BLaER1 treated with 17β-estradiol and CSF1 and Interleukin-3, amounts not matched to agents 10 nM and 100 nM (cell line): ENCODE measurements around the gene MYLIP.
A peak's percentile ranks its signal among the peaks of the same experiment; 100 is the strongest.

Experiments
- H3K27ac ChIP-seq, 11 experiments: shearing (Covaris generic); formaldehyde crosslinking; 2 replicates each; pipeline ENCODE4 v1.8.1; 2022
- H3K27me3 ChIP-seq, 11 experiments: shearing (Covaris generic); formaldehyde crosslinking; 2 replicates each; pipeline ENCODE4 v1.8.1; 2022
- H3K36me3 ChIP-seq, 11 experiments: shearing (Covaris generic); formaldehyde crosslinking; 2 replicates each; pipeline ENCODE4 v1.8.1; 2022
- H3K4me1 ChIP-seq, 10 experiments: shearing (Covaris generic); formaldehyde crosslinking; 2 replicates each; pipeline ENCODE4 v1.8.1; 2022
- H3K4me2 ChIP-seq, 11 experiments: shearing (Covaris generic); formaldehyde crosslinking; 2 replicates each; pipeline ENCODE4 v1.8.1; 2022
- H3K4me3 ChIP-seq, 10 experiments: shearing (Covaris generic); formaldehyde crosslinking; 2 replicates each; pipeline ENCODE4 v1.8.1; 2022
- H3K9ac ChIP-seq, 11 experiments: shearing (Covaris generic); formaldehyde crosslinking; 2 replicates each; pipeline ENCODE4 v1.8.1; 2022
- H3K9me3 ChIP-seq, 11 experiments: shearing (Covaris generic); formaldehyde crosslinking; replicated peaks in 1 of 11; 2 replicates each; pipeline ENCODE4 v1.8.1; 2022
- H4K20me1 ChIP-seq, 11 experiments: shearing (Covaris generic); formaldehyde crosslinking; 2 replicates each; pipeline ENCODE4 v1.8.1; 2022
- Cebpa-rat ChIP-seq, 11 experiments: shearing (Covaris generic); IDR thresholded peaks; 2 replicates each; pipeline ENCODE4 v1.8.1; 2022

MYLIP gene

GRCh38 chr6:16178351-16178750 is 49.5 kb downstream of the MYLIP start:
- Histone ChIP-seq H3K9ac (no peak overlapping the region), H3K36me3 (no peaks in the 10 kb centered on the region), H3K4me3 (no peak overlapping the region), H3K27ac (no peak overlapping the region), H3K27me3 (no peaks in the 10 kb centered on the region), H3K4me2 (no peak overlapping the region), H3K9me3 (peaks cover 0 to 31% (median 18%) of the 10 kb centered on the region in 11 experiments; a peak in 20 of 22 replicates), H3K4me1 (peaks cover 7 to 39% (median 31%) of the 10 kb centered on the region in 10 experiments), H4K20me1 (no peaks in the 10 kb centered on the region)
- no peak for TF ChIP-seq Cebpa-rat (IDR thresholded peaks at IDR 0.05)

DNA sequence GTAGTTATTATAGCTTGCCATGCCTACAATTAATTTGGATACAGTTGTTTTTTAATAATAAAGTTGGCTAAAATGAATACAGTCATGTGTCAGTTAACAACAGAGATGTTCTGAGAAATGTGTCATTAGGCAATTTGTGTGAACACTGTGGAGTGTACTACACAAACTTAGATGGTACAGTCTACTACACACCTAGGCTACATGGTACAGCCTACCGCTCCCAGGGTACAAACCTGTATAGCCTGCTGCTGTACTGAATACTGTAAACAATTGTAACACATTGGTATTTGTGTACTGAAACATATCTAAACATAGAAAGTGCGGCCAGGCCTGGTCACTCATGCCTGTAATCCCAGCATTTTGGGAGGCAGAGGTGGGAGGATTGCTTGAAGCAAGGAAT is 50.2 kb downstream of the MYLIP start:
- no peaks in the 10 kb centered on the region for H4K20me1 ChIP-seq
- H3K4me3 ChIP-seq: no peak overlapping the region
- H3K9me3 ChIP-seq: peaks cover 0 to 31% (median 18%) of the 10 kb centered on the region in 11 experiments; a peak in 20 of 22 replicates
- H3K36me3 ChIP-seq: no peaks in the 10 kb centered on the region
- H3K4me1 ChIP-seq: peaks cover 7 to 34% (median 24%) of the 10 kb centered on the region in 10 experiments
- no peak overlapping the region for H3K9ac ChIP-seq
- no peaks in the 10 kb centered on the region for H3K27me3 ChIP-seq
- no peak for TF ChIP-seq Cebpa-rat (IDR thresholded peaks at IDR 0.05)
- H3K4me2 ChIP-seq: peak overlapping the region in 7 of 11 experiments; percentile 38 to 72 (median 59); a peak in 12 of 22 replicates
- H3K27ac ChIP-seq: no peak overlapping the region; a peak in 1 of 22 replicates

GRCh38 chr6:16179970-16180431 is 51.1 kb downstream of the MYLIP start:
- Histone ChIP-seq H3K9ac (peak overlapping the region in 3 of 11 experiments; percentile 21 to 39 (median 30); a peak in 4 of 22 replicates), H4K20me1 (no peaks in the 10 kb centered on the region), H3K4me1 (peaks cover 7 to 27% (median 17%) of the 10 kb centered on the region in 10 experiments; a peak in 19 of 20 replicates), H3K9me3 (peaks cover 0 to 31% (median 18%) of the 10 kb centered on the region in 11 experiments; a peak in 20 of 22 replicates), H3K4me2 (peak overlapping the region; percentile 38 to 72 (median 57); a peak in 21 of 22 replicates), H3K36me3 (no peaks in the 10 kb centered on the region), H3K27ac (peak overlapping the region in 7 of 11 experiments; percentile 19 to 49 (median 32); a peak in 10 of 22 replicates), H3K27me3 (no peaks in the 10 kb centered on the region), H3K4me3 (peak overlapping the region in 6 of 10 experiments; percentile 12 to 53 (median 27); a peak in 8 of 20 replicates)
- TF ChIP-seq Cebpa-rat (IDR thresholded peaks at IDR 0.05): no peak

DNA sequence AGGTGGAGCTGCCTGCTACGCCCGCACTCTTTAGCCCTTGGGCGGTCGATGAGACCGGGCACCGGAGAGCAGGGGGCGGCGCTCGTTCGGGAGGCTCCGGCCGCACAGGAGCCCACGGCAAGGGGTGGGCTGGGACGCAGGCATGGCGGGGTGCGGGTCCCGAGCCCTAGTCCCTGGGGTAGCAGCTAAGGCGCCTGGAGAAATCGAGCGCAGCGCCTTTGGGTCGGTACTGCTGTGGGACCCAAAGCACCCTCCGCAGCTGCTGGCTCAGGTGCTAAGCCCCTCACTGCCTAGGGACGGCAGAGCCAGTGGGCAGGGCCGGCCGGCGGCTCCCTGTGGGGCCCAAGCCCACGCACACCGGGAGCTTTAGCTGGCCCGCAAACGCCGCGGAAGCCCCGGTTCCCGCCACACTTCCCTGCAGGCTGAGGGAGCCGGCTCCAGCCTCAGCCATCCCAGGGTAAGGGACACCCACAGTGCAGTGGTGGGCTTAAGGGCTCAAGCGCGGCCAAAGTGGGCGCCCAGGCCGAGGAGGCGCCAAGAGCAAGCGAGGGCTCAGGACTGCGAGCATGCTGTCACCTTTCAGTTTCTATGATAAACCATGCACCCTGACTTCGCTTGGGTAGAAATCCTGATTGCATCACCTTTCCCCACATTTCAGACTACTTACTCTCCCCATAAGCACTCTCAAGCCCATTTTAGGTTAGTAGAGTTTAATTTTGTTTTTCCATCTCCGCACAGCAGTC is 52.0 kb downstream of the MYLIP start:
- H3K27me3 ChIP-seq: no peaks in the 10 kb centered on the region
- H3K36me3 ChIP-seq: no peaks in the 10 kb centered on the region
- H3K4me2 ChIP-seq: peak overlapping the region in 10 of 11 experiments; percentile 8 to 59 (median 44); a peak in 15 of 22 replicates
- no peak overlapping the region for H3K9ac ChIP-seq
- H3K4me1 ChIP-seq: peaks cover 7 to 27% (median 17%) of the 10 kb centered on the region in 10 experiments; a peak in 19 of 20 replicates
- peak overlapping the region in 8 of 10 experiments; percentile 14 to 53 (median 22); a peak in 9 of 20 replicates for H3K4me3 ChIP-seq
- 0 out of 22 replicates have a peak overlapping the region, but pooled peaks of 1 of the 11 experiments have one; percentile 14 for H3K27ac ChIP-seq
- TF ChIP-seq Cebpa-rat (IDR thresholded peaks at IDR 0.05): peak in 3 of 11 experiments; percentile 11 to 41 (median 30); a peak in 2 of 22 replicates
- peaks cover 0 to 28% (median 18%) of the 10 kb centered on the region in 11 experiments; a peak in 20 of 22 replicates for H3K9me3 ChIP-seq
- no peaks in the 10 kb centered on the region for H4K20me1 ChIP-seq

GRCh38 chr6:16181439-16182297 is 52.8 kb downstream of the MYLIP start:
- no peak overlapping the region for H3K27ac ChIP-seq
- H3K4me3 ChIP-seq: no peak overlapping the region; a peak in 1 of 20 replicates
- H4K20me1 ChIP-seq: no peaks in the 10 kb centered on the region
- no peaks in the 10 kb centered on the region for H3K27me3 ChIP-seq
- H3K4me2 ChIP-seq: no peak overlapping the region
- no peak overlapping the region for H3K9ac ChIP-seq
- H3K4me1 ChIP-seq: peaks cover 7 to 27% (median 17%) of the 10 kb centered on the region in 10 experiments; a peak in 19 of 20 replicates
- peaks cover 0 to 22% (median 18%) of the 10 kb centered on the region in 11 experiments; a peak in 20 of 22 replicates for H3K9me3 ChIP-seq
- no peak for TF ChIP-seq Cebpa-rat (IDR thresholded peaks at IDR 0.05)
- no peaks in the 10 kb centered on the region for H3K36me3 ChIP-seq

- no peak overlapping the region for H3K4me3 ChIP-seq
- TF ChIP-seq Cebpa-rat (IDR thresholded peaks at IDR 0.05): no peak
- peak overlapping the region in 4 of 11 experiments; percentile 11 to 32 (median 22); a peak in 4 of 22 replicates for H3K4me2 ChIP-seq
- no peaks in the 10 kb centered on the region for H4K20me1 ChIP-seq
- H3K27ac ChIP-seq: no peak overlapping the region
- no peaks in the 10 kb centered on the region for H3K36me3 ChIP-seq
- H3K9ac ChIP-seq: no peak overlapping the region
- H3K27me3 ChIP-seq: no peaks in the 10 kb centered on the region
- H3K9me3 ChIP-seq: peaks cover 0 to 20% (median 18%) of the 10 kb centered on the region in 11 experiments; a peak in 20 of 22 replicates
- peaks cover 7 to 33% (median 19%) of the 10 kb centered on the region in 10 experiments; a peak in 19 of 20 replicates for H3K4me1 ChIP-seq
Measured at GRCh38 chr6:16183187-16183664, 54.3 kb downstream of the MYLIP start.

GRCh38 chr6:16184129-16184528 is 55.2 kb downstream of the MYLIP start:
- no peaks in the 10 kb centered on the region for H3K36me3 ChIP-seq
- H3K9ac ChIP-seq: no peak overlapping the region
- no peaks in the 10 kb centered on the region for H4K20me1 ChIP-seq
- no peaks in the 10 kb centered on the region for H3K27me3 ChIP-seq
- no peak overlapping the region for H3K4me3 ChIP-seq
- TF ChIP-seq Cebpa-rat (IDR thresholded peaks at IDR 0.05): no peak
- no peak overlapping the region for H3K4me2 ChIP-seq
- H3K9me3 ChIP-seq: peaks cover 0 to 20% (median 18%) of the 10 kb centered on the region in 11 experiments; a peak in 20 of 22 replicates
- no peak overlapping the region for H3K27ac ChIP-seq
- peaks cover 7 to 31% (median 19%) of the 10 kb centered on the region in 10 experiments; a peak in 19 of 20 replicates for H3K4me1 ChIP-seq

DNA sequence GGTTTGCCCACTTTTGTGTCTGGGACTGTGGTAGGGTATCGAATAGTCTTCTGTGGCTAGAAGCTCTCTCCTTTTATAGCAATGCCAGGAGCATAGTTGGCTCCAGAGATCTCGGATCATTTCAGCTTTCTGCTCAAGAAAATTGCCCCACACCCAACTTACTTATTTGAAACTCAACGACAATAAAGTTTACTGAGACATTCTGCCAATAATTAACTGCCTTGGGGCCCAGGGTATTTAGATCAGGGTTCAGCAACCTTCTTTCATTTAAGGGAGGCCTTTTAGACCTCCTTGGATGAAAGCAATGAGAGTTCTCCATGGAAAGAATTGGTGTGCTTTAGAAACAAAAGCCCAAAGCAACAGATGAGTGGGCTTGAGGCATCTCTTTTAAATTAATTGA is 55.7 kb downstream of the MYLIP start:
- Histone ChIP-seq H3K4me1 (peaks cover 7 to 27% (median 15%) of the 10 kb centered on the region in 10 experiments; a peak in 19 of 20 replicates), H4K20me1 (no peaks in the 10 kb centered on the region), H3K36me3 (no peaks in the 10 kb centered on the region), H3K9me3 (peaks cover 0 to 20% (median 18%) of the 10 kb centered on the region in 11 experiments; a peak in 20 of 22 replicates), H3K9ac (no peak overlapping the region), H3K4me2 (no peak overlapping the region), H3K27ac (no peak overlapping the region), H3K4me3 (no peak overlapping the region), H3K27me3 (no peaks in the 10 kb centered on the region)
- no peak for TF ChIP-seq Cebpa-rat (IDR thresholded peaks at IDR 0.05)
